Activated CD8-positive, alpha-beta T cell treated with anti-CD3 and anti-CD28 coated beads for 36 hours (primary cell): ENCODE measurements around the gene IGF2BP2. TPM values are rescaled to one million over a fixed set of nuclear protein-coding genes. Genes with fewer than 3 reads are reported as not detected.
"Not testable (repeated sequence)": the region's sequence is repeated elsewhere in the genome, so short reads cannot be mapped to it uniquely, and the experiment has no call there.

Experiments
- ATAC-seq: fragments of 200-7000 bp; cut with Tn5 transposase; one replicate; pipeline ENCODE4 v1.10.0; 2021; ENCODE audit warnings: mild to moderate bottlenecking, moderate library complexity
- CTCF ChIA-PET: fragments of 350-600 bp; sonication (Branson Sonifier 250); formaldehyde crosslinking; loops from one replicate; lab custom pipeline; 2021; ENCODE audit warnings: antibody characterized with exemption; lab: Charles Lee
- POLR2A ChIA-PET: fragments of 350-600 bp; sonication (Branson Sonifier 250); formaldehyde crosslinking; loops from one replicate; lab custom pipeline; 2021; ENCODE audit warnings: antibody characterized with exemption; lab: Charles Lee
- DNase-seq: peaks from one replicate; pipeline ENCODE4 v3.0.0-alpha.2; 2020
- H3K27ac Mint-ChIP-seq: one replicate; pipeline ENCODE4 v1.8.0; 2021; ENCODE audit warnings: mild to moderate bottlenecking, mixed read lengths
- H3K27me3 Mint-ChIP-seq: one replicate; pipeline ENCODE4 v1.8.0; 2021; ENCODE audit warnings: mixed read lengths
- H3K36me3 Mint-ChIP-seq: one replicate; pipeline ENCODE4 v1.8.0; 2021; ENCODE audit warnings: low read depth, mixed read lengths
- H3K4me1 Mint-ChIP-seq: one replicate; pipeline ENCODE4 v1.8.0; 2021; ENCODE audit warnings: low read depth, mixed read lengths
- H3K4me3 Mint-ChIP-seq: one replicate; pipeline ENCODE4 v1.8.0; 2021; ENCODE audit warnings: mild to moderate bottlenecking, moderate library complexity, mixed read lengths
- H3K9me3 Mint-ChIP-seq: one replicate; pipeline ENCODE4 v1.8.0; 2021; ENCODE audit warnings: mixed read lengths
- intact Hi-C: fragments of 100-400 bp; cut with micrococcal nuclease; formaldehyde crosslinking; loops from one replicate; pipeline ENCODE4 v1.10.0; 2022
- total RNA-seq, 2 experiments: library from RNA; stranded (reverse); gene quantifications; one replicate each; pipeline ENCODE4 v1.2.3, GENCODE V29; 2021
- TF ChIP-seq, protein P1 (sequence below): fragments of 200-600 bp; IDR thresholded peaks from one replicate; pipeline ENCODE4 v1.8.0; 2022; ENCODE audit warnings: antibody characterized with exemption, mild to moderate bottlenecking

Gene IGF2BP2
- total RNA-seq, 2 experiments from 2014 or later: 0.52 to 0.65 TPM

DNA sequence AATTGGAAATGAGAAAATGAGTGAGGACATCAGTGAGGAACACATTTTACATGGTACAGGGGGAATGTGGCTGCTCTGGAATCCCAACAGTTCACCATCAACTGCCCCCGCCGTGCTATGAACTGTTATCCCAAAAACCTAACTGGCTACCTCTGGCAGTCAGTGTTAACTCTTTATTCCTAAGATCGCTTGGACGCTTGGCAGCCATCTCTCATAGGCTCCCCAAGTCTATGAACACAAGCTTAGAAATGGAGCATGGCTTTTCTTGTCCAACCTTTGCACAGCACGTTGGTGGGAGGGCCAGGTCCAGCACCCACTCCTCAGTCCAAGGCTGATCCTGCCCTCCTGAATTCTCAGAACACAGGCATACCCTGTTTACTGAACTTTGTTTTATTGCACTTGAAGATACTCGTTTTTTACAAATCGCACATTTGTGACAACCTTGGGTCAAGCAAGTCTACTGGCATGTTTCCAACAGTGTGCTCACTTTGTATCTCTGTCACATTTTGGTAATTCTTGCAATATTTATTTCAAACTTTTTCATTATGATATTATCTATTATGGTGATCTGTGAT lies 185.1 kb downstream of the IGF2BP2 start:
- H3K36me3 Mint-ChIP-seq: no peaks in the 10 kb centered on the region
- ATAC-seq (no peak), DNase-seq (no peak)
- H3K4me1 Mint-ChIP-seq: peaks cover 5% of the 10 kb centered on the region
- peaks cover 3% of the 10 kb centered on the region for H3K27me3 Mint-ChIP-seq
- TF ChIP-seq, protein P1, sequence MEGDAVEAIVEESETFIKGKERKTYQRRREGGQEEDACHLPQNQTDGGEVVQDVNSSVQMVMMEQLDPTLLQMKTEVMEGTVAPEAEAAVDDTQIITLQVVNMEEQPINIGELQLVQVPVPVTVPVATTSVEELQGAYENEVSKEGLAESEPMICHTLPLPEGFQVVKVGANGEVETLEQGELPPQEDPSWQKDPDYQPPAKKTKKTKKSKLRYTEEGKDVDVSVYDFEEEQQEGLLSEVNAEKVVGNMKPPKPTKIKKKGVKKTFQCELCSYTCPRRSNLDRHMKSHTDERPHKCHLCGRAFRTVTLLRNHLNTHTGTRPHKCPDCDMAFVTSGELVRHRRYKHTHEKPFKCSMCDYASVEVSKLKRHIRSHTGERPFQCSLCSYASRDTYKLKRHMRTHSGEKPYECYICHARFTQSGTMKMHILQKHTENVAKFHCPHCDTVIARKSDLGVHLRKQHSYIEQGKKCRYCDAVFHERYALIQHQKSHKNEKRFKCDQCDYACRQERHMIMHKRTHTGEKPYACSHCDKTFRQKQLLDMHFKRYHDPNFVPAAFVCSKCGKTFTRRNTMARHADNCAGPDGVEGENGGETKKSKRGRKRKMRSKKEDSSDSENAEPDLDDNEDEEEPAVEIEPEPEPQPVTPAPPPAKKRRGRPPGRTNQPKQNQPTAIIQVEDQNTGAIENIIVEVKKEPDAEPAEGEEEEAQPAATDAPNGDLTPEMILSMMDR: no peak
- ChIA-PET POLR2A (no interaction called here), CTCF (interaction anchor here (0.8 to 4.7 kb wide), 2 partner anchors 20 to 21 kb away, joined by 3 to 31 read pairs; no protein-coding TSS in a partner anchor)
- intact Hi-C loops: no loop called here
- H3K9me3 Mint-ChIP-seq: no peaks in the 10 kb centered on the region
- H3K27ac Mint-ChIP-seq: no peak overlapping the region
- H3K4me3 Mint-ChIP-seq: no peak overlapping the region

DNA sequence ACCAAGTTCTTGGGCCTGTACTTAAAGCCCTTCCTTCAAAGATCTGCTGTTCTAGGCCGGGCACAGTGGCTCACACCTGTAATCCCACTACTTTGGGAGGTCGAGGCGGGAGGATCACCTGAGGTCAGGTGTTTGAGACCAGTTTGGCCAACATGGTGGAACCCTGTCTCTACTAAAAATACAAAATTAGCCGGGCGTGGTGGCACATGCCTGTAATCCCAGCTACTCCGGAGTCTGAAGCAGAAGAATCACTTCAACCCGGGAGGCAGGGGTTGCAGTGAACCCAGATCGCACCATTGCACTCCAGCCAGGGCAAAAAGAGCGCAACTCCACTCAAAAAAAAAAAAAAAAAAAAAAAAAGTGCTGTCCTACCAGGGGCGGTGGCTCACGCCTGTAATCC lies 186.2 kb downstream of the IGF2BP2 start:
- H3K9me3 Mint-ChIP-seq, H3K27me3 Mint-ChIP-seq, POLR2A ChIA-PET, H3K4me3 Mint-ChIP-seq, intact Hi-C loops, H3K4me1 Mint-ChIP-seq, ATAC-seq, H3K27ac Mint-ChIP-seq, H3K36me3 Mint-ChIP-seq, DNase-seq: not testable (repeated sequence)
- CTCF ChIA-PET: interaction anchor here (1.1 kb wide), 2 partner anchors 21 to 23 kb away, joined by 3 read pairs; no protein-coding TSS in a partner anchor

DNA sequence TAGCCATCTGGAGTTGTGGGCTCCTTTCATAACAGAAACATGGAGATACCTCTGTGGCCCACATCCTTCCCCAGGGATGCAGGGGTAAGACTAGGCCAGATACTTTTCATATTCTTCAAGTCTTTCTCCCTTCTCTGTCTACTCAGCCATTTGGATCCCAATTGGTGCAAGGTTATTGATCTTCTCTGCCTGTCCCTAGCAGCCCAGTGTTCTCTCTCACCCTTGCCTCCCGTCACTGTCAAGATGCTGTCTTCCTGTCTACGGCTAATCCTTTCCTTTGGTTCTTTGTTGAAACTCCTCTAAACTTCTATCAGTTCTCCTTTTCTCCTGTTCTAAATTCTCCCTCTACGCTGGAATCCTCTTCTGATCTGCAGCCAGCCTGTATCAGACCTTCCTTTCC lies 187.5 kb downstream of the IGF2BP2 start:
- no peak overlapping the region for H3K27ac Mint-ChIP-seq
- no peaks in the 10 kb centered on the region for H3K36me3 Mint-ChIP-seq
- ATAC-seq (no peak), DNase-seq (no peak)
- peaks cover 2% of the 10 kb centered on the region for H3K27me3 Mint-ChIP-seq
- peaks cover 15% of the 10 kb centered on the region for H3K4me1 Mint-ChIP-seq
- no peak overlapping the region for H3K4me3 Mint-ChIP-seq
- TF ChIP-seq, protein P1: no peak
- CTCF ChIA-PET: no interaction called here
- no peaks in the 10 kb centered on the region for H3K9me3 Mint-ChIP-seq
- POLR2A ChIA-PET: no interaction called here
- intact Hi-C loops: no loop called here

DNA sequence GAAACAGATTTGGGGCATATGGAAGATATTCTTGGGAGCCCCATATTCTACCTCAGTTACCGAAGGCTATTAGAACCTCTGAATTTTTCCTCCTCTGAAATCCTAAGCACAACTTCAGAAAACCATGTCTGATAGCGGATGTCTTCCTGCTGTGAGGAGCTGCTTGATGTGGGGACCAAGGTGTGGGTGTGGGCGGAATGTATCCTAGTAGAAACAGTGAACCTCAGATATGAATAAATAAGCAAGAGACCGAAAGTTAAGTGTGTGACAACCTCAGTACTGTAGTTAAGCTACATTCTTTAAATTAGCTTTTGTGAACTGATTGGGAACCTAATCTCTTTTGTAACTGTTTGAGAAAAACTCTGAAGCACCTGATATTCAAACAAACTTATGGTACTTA lies 191.8 kb downstream of the IGF2BP2 start:
- ATAC-seq (no peak), DNase-seq (peak; percentile 37)
- Mint-ChIP-seq H3K9me3 (no peaks in the 10 kb centered on the region), H3K4me3 (no peak overlapping the region), H3K4me1 (peaks cover 15% of the 10 kb centered on the region), H3K27ac (peak overlapping the region; percentile 21), H3K27me3 (no peaks in the 10 kb centered on the region), H3K36me3 (peaks cover 9% of the 10 kb centered on the region)
- CTCF ChIA-PET: interaction anchor here (2.6 kb wide), 1 partner anchor 28 kb away, joined by 12 read pairs; no protein-coding TSS in a partner anchor
- POLR2A ChIA-PET: no interaction called here
- TF ChIP-seq, protein P1: no peak
- intact Hi-C loops: no loop called here

DNA sequence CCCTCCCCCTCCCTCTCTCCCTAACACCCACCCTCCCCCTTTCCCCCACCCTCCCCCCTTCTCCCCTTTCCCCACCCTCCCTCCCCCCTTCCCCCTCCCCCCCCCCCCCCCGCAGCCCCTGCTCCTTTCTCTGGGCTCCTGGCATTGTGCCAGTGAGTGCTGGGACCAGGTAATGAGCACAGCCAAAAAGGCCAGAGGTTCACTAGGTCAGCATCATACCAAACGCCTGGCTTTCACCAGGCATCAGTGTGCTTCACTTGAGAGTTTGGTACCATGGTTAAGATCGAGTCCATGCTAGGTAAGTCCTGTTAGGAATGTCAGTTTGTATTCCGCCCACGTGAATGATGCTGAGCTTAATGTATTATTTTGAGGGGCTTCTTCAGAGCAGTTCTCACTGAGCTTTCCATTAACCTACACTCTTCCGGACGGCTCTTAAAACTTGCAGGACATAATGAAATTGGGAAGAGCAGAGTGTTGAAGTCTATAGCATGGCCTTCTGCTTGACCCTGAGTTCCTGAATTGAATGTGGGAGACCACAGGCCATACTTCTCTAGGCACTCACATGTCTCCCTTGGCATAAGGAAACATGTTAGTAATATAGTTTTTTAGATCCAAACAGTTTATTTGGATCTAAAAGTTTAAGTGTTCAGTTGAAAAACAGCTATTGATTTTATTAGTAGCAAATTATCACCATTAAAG lies 193.2 kb downstream of the IGF2BP2 start:
- DNase-seq: no peak
- no peaks in the 10 kb centered on the region for H3K27me3 Mint-ChIP-seq
- no peak overlapping the region for H3K4me3 Mint-ChIP-seq
- intact Hi-C loops: no loop called here
- ATAC-seq: no peak
- H3K4me1 Mint-ChIP-seq: peaks cover 15% of the 10 kb centered on the region
- ChIA-PET CTCF (interaction anchor here (1.6 to 2.6 kb wide), 2 partner anchors 29 kb away, joined by 3 to 12 read pairs; no protein-coding TSS in a partner anchor), POLR2A (no interaction called here)
- H3K27ac Mint-ChIP-seq: no peak overlapping the region
- H3K9me3 Mint-ChIP-seq: no peaks in the 10 kb centered on the region
- peaks cover 14% of the 10 kb centered on the region for H3K36me3 Mint-ChIP-seq
- TF ChIP-seq, protein P1: no peak
